GM12891 (cell line): ENCODE measurements around the gene SRPK3.
A peak's percentile ranks its signal among the peaks of the same experiment; 100 is the strongest.

Source experiments
- DNase-seq: peaks from one replicate; pipeline ENCODE4 v3.0.0; 2011; ENCODE audit warnings: low spot score; ENCODE audit not compliant: insufficient read length
- FAIRE-seq: peaks from 2 replicates; lab custom pipeline; 2011; peaks lifted over from hg19 to GRCh38; lab: Jason Lieb, UNC
- PAX5 ChIP-seq: IDR thresholded peaks from 2 replicates; pipeline ENCODE4 v1.6.1; 2011; ENCODE audit warnings: low read length, moderate library complexity, mild to moderate bottlenecking; ENCODE audit not compliant: insufficient read depth, severe bottlenecking
- POLR2A ChIP-seq: IDR thresholded peaks from 2 replicates; pipeline ENCODE4 v1.6.1; 2011; ENCODE audit warnings: low read depth, low read length, control low read depth
- POLR2AphosphoS5 ChIP-seq: IDR thresholded peaks from 2 replicates; pipeline ENCODE4 v1.6.1; 2011; ENCODE audit warnings: low read depth, low read length, control low read depth
- POU2F2 ChIP-seq: IDR thresholded peaks from 2 replicates; pipeline ENCODE4 v1.6.1; 2011; ENCODE audit warnings: low read depth, mild to moderate bottlenecking, control low read depth, low read length, moderate library complexity
- SPI1 ChIP-seq: IDR thresholded peaks from 2 replicates; pipeline ENCODE4 v1.6.1; 2011; ENCODE audit warnings: low read depth, low read length, control low read depth
- TAF1 ChIP-seq: IDR thresholded peaks from 2 replicates; pipeline ENCODE4 v1.6.1; 2011; ENCODE audit warnings: low read depth, low read length, control low read depth

SRPK3 gene

DNA sequence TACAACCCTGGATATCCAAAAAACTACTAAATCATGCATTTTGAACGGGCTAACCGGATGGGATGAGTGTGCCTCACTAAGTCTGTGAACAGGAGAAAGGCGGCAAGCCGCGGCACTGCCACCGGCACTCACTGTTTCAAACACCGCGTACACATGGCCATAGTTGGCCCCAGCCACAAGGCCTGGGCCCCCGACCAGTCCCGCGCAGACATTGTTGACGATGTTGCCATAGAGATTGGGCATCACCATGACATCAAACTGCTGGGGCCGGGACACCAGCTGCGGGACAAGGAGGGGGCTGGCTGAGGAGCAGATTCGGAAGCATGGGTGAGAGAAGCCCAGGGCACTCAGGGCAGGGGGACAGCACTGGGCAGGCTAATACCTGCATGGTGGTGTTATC lies 5.8 kb downstream of the SRPK3 start:
- no peak for FAIRE-seq
- no peak for DNase-seq
- TF ChIP-seq SPI1: no peak
- TF ChIP-seq PAX5: no peak
- TF ChIP-seq POLR2A: no peak
- no peak for TF ChIP-seq POU2F2
- no peak for TF ChIP-seq TAF1
- TF ChIP-seq POLR2AphosphoS5: no peak

DNA sequence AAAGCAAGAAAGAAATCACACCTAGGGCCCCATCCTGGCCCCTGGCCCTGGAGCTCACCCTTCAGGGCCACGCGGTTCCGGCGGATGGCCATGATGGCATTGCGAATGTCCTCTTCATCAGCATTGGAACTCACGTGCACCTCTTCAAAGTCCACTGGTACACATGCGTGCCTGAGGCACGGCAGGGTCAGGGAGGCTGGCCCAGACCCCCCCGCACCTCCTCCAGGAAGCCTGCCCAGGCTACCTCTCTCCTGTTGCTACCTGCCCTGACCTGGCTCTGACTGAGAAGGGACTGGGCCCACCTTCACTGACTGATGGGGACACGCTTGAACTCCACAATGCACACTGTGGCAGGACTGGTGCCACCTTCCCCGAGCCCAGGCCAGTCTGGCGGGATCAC lies 8.8 kb downstream of the SRPK3 start:
- FAIRE-seq: no peak
- no peak for DNase-seq
- no peak for TF ChIP-seq SPI1
- TF ChIP-seq POLR2AphosphoS5: no peak
- no peak for TF ChIP-seq POLR2A
- TF ChIP-seq PAX5: no peak
- TF ChIP-seq POU2F2: no peak
- no peak for TF ChIP-seq TAF1

- DNase-seq (no peak), FAIRE-seq (peak; percentile 43)
- no peak for TF ChIP-seq PAX5
- no peak for TF ChIP-seq SPI1
- no peak for TF ChIP-seq POU2F2
- no peak for TF ChIP-seq POLR2AphosphoS5
- TF ChIP-seq POLR2A: no peak
These were observed 10.4 kb downstream of the SRPK3 start for GRCh38 chrX:153791104-153791852.

DNA sequence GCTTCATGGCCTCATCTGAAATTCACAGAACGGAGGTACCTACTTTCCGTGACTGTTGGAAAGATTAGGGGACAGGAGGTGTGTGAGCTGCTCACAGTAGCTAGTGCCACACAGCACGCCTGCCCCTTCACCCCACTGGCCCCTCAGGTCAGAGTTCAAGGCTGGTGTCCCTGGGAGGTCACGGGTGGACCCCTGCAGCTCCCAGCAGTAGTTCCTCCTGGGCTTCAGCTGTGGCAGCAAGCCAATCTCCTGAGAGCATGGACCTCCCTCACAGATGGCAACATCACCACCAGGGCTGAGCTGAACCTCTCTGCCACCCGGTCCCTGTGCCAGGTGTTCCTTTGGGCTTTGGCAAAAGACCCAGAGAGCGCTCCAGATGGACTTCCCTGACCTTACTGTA lies 11.5 kb downstream of the SRPK3 start:
- TF ChIP-seq TAF1: no peak
- no peak for TF ChIP-seq SPI1
- TF ChIP-seq POLR2AphosphoS5: no peak
- DNase-seq (no peak), FAIRE-seq (no peak)

GRCh38 chrX:153793291-153793690 lies 12.4 kb downstream of the SRPK3 start:
- DNase-seq (no peak), FAIRE-seq (no peak)
- no peak for TF ChIP-seq POU2F2
- no peak for TF ChIP-seq POLR2AphosphoS5
- TF ChIP-seq SPI1: no peak
- TF ChIP-seq POLR2A: no peak
- no peak for TF ChIP-seq PAX5
- no peak for TF ChIP-seq TAF1

DNA sequence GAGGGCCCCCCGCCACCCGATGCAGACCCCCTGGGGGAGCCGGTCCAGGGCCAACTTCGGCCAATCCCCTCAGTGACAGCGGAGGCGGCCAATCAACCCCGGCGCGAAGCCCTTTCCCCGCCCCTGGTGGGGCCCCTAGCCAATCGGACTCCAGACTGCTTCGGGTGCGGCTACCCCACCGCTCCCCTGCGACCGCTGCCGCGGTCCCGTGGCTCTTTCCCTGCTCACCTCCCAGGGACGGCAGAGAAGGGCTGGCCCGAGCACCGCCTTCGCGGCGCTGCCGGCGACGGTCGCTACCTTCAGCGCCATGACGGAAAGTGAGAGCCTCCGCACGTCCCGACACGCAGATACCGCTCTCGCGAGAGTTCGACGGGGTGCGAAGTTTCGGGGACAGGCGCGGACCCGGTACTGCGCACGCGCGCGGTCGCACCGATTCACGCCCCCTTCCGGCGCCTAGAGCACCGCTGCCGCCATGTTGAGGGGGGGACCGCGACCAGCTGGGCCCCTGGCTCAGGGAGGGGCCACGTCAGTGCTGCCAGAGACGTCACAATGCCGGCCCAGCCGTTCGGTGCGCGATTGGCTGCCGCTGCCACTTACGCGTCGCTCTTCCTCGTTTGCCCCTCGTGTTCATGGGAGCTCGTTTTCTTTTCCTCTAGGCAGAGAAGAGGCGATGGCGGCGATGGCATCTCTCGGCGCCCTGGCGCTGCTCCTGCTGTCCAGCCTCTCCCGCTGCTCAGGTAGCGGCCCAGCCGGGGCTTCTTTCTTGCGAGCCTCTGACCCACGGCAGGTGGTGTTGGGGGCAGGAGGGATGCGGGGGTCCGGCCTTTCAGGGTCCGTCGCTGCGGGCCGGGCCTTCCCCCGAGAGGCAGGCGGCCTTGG lies 13.4 kb downstream of the SRPK3 start, which contains the start of the genes IDH3G and SSR4:
TSS of gene IDH3G (minus strand) at position 358 of the 879 bp plus-strand sequence. CDS start at position 309, 49 bp downstream.
TSS of gene SSR4 (plus strand) at position 651 of the 879 bp plus-strand sequence. CDS start at position 671, 20 bp downstream.
- DNase-seq (peak; percentile 95), FAIRE-seq (peak; percentile 100)
- TF ChIP-seq POLR2A (peak; percentile 82), POU2F2 (no peak), POLR2AphosphoS5 (peak; percentile 67; the same call in 1 of the 2 replicates), PAX5 (no peak), SPI1 (no peak), TAF1 (peak; percentile 82)

DNA sequence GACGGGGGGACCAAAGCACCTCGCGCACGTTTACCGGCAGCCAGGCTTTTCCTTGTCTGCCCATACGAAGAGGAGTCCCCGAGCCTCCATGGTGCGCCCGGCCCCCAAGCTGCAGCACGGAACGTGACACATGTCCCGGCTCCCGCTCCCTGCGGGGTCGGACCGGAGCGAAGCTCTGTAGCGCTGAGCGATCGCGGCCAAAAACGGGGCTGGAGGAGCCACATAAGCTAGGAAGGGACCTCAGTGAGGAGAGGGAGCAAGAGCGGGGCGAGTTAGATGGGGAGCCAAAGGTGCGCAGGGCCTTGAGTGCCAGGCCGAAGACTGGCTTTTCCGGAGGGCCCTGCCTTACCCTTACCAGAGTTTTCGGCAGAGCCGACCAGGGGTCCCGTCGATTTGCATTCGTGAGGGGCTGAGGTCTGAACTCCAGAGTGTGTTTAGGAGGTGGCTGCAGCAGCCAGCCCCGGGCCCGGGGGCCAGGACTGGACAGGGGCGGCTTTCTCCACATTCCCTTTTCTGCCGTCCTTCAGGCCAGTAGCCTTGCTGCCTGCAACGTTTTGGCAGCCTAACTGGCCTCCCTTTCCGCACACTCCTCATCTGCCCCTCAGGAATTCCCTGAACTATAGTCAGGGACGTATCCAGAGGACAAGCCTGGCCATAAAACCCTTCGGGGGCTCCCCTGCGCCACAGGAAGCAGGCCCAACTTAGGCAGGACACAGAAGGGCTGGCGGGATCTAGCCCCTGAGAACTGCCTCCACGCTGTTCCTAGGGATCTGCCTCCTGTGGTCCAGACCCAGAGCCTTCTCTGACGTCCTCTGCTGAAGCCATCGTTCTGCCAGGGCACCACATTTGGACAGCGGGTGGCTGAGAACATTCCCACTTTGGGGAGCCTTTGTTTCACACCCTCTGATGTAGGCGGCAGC lies 14.3 kb downstream of the SRPK3 start:
- no peak for DNase-seq
- FAIRE-seq: peak; percentile 66
- TF ChIP-seq SPI1 (no peak), POLR2AphosphoS5 (no peak), POLR2A (no peak), TAF1 (no peak), POU2F2 (no peak), PAX5 (no peak)

DNA sequence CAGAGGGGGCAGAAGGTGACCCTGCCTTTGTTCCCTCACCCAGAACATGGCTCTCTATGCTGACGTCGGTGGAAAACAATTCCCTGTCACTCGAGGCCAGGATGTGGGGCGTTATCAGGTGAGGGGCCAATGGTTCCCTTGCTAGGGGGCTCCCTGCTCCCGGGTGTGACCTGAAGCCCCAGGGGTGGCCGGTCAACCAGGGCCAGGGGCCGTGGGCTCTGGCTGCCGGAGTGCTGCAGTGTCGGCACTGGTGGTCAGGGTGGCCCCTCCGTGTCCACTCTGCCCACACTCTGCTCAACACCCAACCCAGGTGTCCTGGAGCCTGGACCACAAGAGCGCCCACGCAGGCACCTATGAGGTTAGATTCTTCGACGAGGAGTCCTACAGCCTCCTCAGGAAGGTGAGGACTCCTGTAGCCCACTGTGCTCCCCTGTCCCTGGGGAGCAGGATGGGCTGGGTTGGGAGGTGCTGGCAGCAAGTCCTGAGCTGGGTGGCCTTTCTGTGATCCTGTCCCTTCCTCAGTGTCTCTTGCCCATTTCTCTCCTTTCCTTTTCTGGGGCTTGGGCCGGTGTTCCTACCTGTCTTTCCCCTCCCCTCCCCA lies 16.7 kb downstream of the SRPK3 start:
- FAIRE-seq (no peak), DNase-seq (no peak)
- TF ChIP-seq SPI1: no peak
- TF ChIP-seq POU2F2: no peak
- TF ChIP-seq PAX5: no peak
- TF ChIP-seq POLR2A: no peak
- no peak for TF ChIP-seq TAF1
- TF ChIP-seq POLR2AphosphoS5: no peak
